ENCODE results near the gene TMEM126A.

DNA sequence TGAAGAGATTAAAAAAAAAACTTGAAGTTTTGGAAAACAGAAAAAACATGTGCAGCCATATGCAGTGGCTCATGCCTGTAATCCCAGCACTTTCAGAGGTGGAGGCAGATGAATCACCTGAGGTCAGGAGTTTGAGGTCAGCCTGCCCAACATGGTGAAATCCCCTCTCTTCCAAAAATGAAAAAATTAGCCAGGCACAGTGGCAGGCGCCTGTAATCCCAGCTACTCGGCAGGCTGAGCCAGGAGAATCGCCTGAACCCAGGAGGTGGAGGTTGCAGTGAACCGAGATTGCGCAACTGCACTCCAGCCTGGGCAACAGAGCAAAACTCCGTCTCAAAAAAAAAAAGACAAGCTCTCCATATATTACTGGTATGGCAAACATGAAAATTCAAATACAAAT, 28.3 kb upstream of the TMEM126A start:
- TF ChIP-seq, protein P1, sequence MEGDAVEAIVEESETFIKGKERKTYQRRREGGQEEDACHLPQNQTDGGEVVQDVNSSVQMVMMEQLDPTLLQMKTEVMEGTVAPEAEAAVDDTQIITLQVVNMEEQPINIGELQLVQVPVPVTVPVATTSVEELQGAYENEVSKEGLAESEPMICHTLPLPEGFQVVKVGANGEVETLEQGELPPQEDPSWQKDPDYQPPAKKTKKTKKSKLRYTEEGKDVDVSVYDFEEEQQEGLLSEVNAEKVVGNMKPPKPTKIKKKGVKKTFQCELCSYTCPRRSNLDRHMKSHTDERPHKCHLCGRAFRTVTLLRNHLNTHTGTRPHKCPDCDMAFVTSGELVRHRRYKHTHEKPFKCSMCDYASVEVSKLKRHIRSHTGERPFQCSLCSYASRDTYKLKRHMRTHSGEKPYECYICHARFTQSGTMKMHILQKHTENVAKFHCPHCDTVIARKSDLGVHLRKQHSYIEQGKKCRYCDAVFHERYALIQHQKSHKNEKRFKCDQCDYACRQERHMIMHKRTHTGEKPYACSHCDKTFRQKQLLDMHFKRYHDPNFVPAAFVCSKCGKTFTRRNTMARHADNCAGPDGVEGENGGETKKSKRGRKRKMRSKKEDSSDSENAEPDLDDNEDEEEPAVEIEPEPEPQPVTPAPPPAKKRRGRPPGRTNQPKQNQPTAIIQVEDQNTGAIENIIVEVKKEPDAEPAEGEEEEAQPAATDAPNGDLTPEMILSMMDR (IDR thresholded peaks at IDR 0.05): no peak
- TF ChIP-seq POLR2A (IDR thresholded peaks at IDR 0.05): no peak
